ENCODE data around the gene APEH. TPM values are rescaled to one million over a fixed set of nuclear protein-coding genes. Genes with fewer than 3 reads are reported as not detected.

APEH gene
- polyA plus RNA-seq, 3 donors: 145 to 153 (median 152) TPM

DNA sequence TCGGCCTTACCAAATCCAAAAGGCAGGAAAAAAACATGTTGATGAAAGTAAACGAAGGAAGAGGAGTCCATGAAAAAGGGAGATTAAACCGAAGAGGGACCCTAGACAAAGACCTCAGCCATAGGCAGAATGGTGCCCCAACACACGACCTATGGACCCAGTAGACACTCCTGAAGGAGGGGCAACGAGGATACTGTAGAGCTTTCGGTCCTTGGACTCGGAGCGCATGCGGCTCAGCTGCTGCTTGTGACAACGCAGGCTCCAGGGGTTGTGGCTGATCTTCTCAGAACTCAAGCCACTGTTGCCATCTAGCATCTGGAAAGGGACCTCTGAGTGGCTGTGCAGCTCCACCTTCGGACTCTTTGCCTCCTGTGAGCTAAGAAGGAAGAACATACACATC lies 58.4 kb downstream of the APEH start:
- no peak for DNase-seq (ENCODE audit: extremely low read depth in 1 of 11, low read depth in 9 of 11, low spot score in 4 of 11)

DNA sequence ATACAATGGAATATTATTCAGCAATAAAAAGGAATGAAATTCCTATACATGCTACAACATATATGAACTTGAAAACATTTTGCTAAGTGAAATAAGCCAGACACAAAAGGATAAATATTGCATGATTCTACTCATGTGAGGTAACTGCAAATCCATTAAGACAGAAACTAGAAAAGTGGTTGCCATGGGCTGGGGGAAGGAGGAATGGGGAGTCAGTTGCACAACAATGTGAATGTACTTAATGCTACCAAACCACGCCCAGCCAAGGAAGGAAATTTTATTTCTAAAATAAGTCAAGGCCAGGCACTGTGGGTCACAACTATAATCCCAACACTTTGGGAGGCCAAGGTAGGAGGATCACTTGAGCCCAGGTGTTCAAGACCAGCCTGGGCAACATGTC lies 59.4 kb downstream of the APEH start:
- no peak for DNase-seq (ENCODE audit: extremely low read depth in 1 of 11, low read depth in 9 of 11, low spot score in 4 of 11)

Other genes starting within 250 kb of the APEH start
- 10 to 100 TPM; 21.8 to 26.8 (median 26.7) TPM for gene NICN1, start 245.0 kb upstream of the APEH start, polyA plus RNA-seq (ENCODE audit: insufficient read length in 3 of 3)
- 100 to 1,000 TPM in 2 of 3 donors, 10 to 100 TPM in 1; 99.7 to 116 (median 102) TPM for gene DAG1, start 204.1 kb upstream of the APEH start, polyA plus RNA-seq (ENCODE audit: insufficient read length in 3 of 3)
- 1 to 10 TPM; 1.2 to 1.5 (median 1.4) TPM for gene BSN, start 119.9 kb upstream of the APEH start, polyA plus RNA-seq (ENCODE audit: insufficient read length in 3 of 3)
- gene MST1, start 15.1 kb downstream of the APEH start, polyA plus RNA-seq (ENCODE audit: insufficient read length in 3 of 3): 100 to 1,000 TPM in 2 of 3 donors, 10 to 100 TPM in 1; 99.1 to 242 (median 199) TPM
- 10 to 100 TPM; 33.9 to 42.2 (median 38.8) TPM for gene RNF123, start 15.2 kb downstream of the APEH start, polyA plus RNA-seq (ENCODE audit: insufficient read length in 3 of 3)
- 1 to 10 TPM; 1.4 to 2.2 (median 1.8) TPM for gene AMIGO3, start 45.3 kb downstream of the APEH start, polyA plus RNA-seq (ENCODE audit: insufficient read length in 3 of 3)
- gene GMPPB, start 49.6 kb downstream of the APEH start, polyA plus RNA-seq (ENCODE audit: insufficient read length in 3 of 3): 10 to 100 TPM; 13.2 to 17.6 (median 17.3) TPM
- 10 to 100 TPM; 50.6 to 55.8 (median 51.2) TPM for gene IP6K1, start 112.2 kb downstream of the APEH start, polyA plus RNA-seq (ENCODE audit: insufficient read length in 3 of 3)
- gene CDHR4, start 125.5 kb downstream of the APEH start, polyA plus RNA-seq (ENCODE audit: insufficient read length in 3 of 3): under 1 TPM in 1 of 3 donors, not detected in 2; 0.15 TPM
- 10 to 100 TPM in 1 of 3 donors, 1 to 10 TPM in 2; 9.6 to 16.9 (median 10.0) TPM for gene INKA1, start 128.9 kb downstream of the APEH start, polyA plus RNA-seq (ENCODE audit: insufficient read length in 3 of 3)
- gene UBA7, start 139.6 kb downstream of the APEH start, polyA plus RNA-seq (ENCODE audit: insufficient read length in 3 of 3): 10 to 100 TPM; 31.8 to 50.9 (median 36.5) TPM
- 10 to 100 TPM in 1 of 3 donors, 1 to 10 TPM in 2; 9.4 to 12.8 (median 9.8) TPM for gene TRAIP, start 182.2 kb downstream of the APEH start, polyA plus RNA-seq (ENCODE audit: insufficient read length in 3 of 3)
- under 1 TPM; 0.16 to 0.18 (median 0.17) TPM for gene CAMKV, start 195.6 kb downstream of the APEH start, polyA plus RNA-seq (ENCODE audit: insufficient read length in 3 of 3)
- gene MST1R, start 229.5 kb downstream of the APEH start, polyA plus RNA-seq (ENCODE audit: insufficient read length in 3 of 3): 1 to 10 TPM; 1.3 to 1.7 (median 1.5) TPM

All from renal cortex interstitium (tissue), 11 donors.